DOHH2 (cell line): Measurements from ENCODE around the gene SULF2.

Experiments used
- H3F3A ChIP-seq: fragments of 200-600 bp; sonication (generic), shearing (Covaris generic); 2 replicates; pipeline ENCODE4 v1.6.0; 2016; ENCODE audit warnings: antibody characterized with exemption, mild to moderate bottlenecking; ENCODE audit not compliant: control insufficient read depth, insufficient read depth
- H3K27ac ChIP-seq: fragments of 200-600 bp; sonication (generic); 2 replicates; pipeline ENCODE4 v1.5.1; 2014; ENCODE audit warnings: low read depth, mild to moderate bottlenecking, low read length, moderate library complexity
- H3K27me3 ChIP-seq: fragments of 200-600 bp; sonication (generic); 2 replicates; pipeline ENCODE4 v1.6.1; 2014; ENCODE audit warnings: mild to moderate bottlenecking, low read length, mixed read lengths; ENCODE audit not compliant: control insufficient read depth
- H3K36me3 ChIP-seq: fragments of 200-600 bp; sonication (generic); 2 replicates; pipeline ENCODE4 v1.6.1; 2014; ENCODE audit warnings: mild to moderate bottlenecking, low read length, moderate library complexity, mixed read lengths; ENCODE audit not compliant: control insufficient read depth
- H3K4me1 ChIP-seq: fragments of 200-600 bp; sonication (generic); 2 replicates; pipeline ENCODE4 v1.6.1; 2014; ENCODE audit warnings: mild to moderate bottlenecking, low read length, mixed read lengths; ENCODE audit not compliant: control insufficient read depth
- H3K4me2 ChIP-seq: fragments of 200-600 bp; sonication (generic); 2 replicates; pipeline ENCODE4 v1.6.0; 2014; ENCODE audit warnings: mild to moderate bottlenecking, low read length, moderate library complexity
- H3K4me3 ChIP-seq: fragments of 200-600 bp; sonication (generic); 2 replicates; pipeline ENCODE4 v1.5.1; 2014; ENCODE audit warnings: mild to moderate bottlenecking, low read length, mixed read lengths
- H3K79me2 ChIP-seq: fragments of 200-600 bp; sonication (generic); 2 replicates; pipeline ENCODE4 v1.6.1; 2014; ENCODE audit warnings: mild to moderate bottlenecking, low read length, mixed read lengths; ENCODE audit not compliant: control insufficient read depth
- H3K9me2 ChIP-seq: fragments of 200-600 bp; sonication (generic); replicated peaks from 2 replicates; pipeline ENCODE4 v1.6.1; 2014; ENCODE audit warnings: mild to moderate bottlenecking, low read length, mixed read lengths; ENCODE audit not compliant: control insufficient read depth
- H3K9me3 ChIP-seq: fragments of 200-600 bp; sonication (generic); 2 replicates; pipeline ENCODE4 v1.6.1; 2014; ENCODE audit warnings: antibody characterized with exemption, low read length, mixed read lengths; ENCODE audit not compliant: control insufficient read depth, insufficient read depth
- H4K20me1 ChIP-seq: fragments of 200-600 bp; sonication (generic); 2 replicates; pipeline ENCODE4 v1.6.0; 2014; ENCODE audit warnings: low read depth, mild to moderate bottlenecking, antibody characterized with exemption, low read length, moderate library complexity; ENCODE audit not compliant: control insufficient read depth, insufficient read depth
- EZH2phosphoT487 ChIP-seq: fragments of 200-600 bp; sonication (generic); IDR thresholded peaks from 2 replicates; pipeline ENCODE4 v1.6.1; 2017; ENCODE audit warnings: borderline replicate concordance, mild to moderate bottlenecking, antibody characterized with exemption, low read length, moderate library complexity, mixed read lengths
- TF ChIP-seq, protein P1 (sequence below): fragments of 200-600 bp; sonication (generic); IDR thresholded peaks from one replicate; pipeline ENCODE4 v1.5.1; 2014; ENCODE audit warnings: antibody characterized with exemption, mild to moderate bottlenecking, low read depth, low read length; ENCODE audit not compliant: poor library complexity, severe bottlenecking

Gene SULF2

DNA sequence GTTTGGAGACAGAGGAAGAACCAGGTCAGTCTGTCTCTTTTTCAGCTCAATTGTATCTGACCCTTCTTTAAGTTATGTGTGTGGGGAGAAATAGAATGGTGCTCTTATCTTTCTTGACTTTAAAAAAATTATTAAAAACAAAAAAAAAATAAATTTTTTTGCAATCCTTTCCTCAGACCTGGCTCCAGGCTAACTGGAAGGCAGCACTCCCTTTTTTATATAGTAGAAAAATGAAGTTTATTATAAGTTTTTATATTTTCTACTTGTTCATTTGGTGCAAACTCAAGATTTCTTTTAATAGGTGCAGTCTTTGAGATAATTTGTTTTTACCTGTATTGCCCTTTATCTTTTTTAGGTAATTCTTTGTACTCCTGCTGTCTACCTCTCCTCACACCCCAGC, 129.6 kb downstream of the SULF2 start:
- Histone ChIP-seq H3K9me2 (no peaks in the 10 kb centered on the region), H3K4me1 (no peaks in the 10 kb centered on the region), H3K27me3 (no peaks in the 10 kb centered on the region), H4K20me1 (peaks cover 17% of the 10 kb centered on the region; the same call in 1 of the 2 replicates), H3K79me2 (peaks cover 14% of the 10 kb centered on the region), H3K36me3 (peaks cover 93% of the 10 kb centered on the region), H3K4me2 (no peak overlapping the region), H3F3A (peaks cover 82% of the 10 kb centered on the region), H3K27ac (no peak overlapping the region), H3K4me3 (no peak overlapping the region), H3K9me3 (no peaks in the 10 kb centered on the region)
- TF ChIP-seq EZH2phosphoT487 = no peak
- TF ChIP-seq, protein P1, sequence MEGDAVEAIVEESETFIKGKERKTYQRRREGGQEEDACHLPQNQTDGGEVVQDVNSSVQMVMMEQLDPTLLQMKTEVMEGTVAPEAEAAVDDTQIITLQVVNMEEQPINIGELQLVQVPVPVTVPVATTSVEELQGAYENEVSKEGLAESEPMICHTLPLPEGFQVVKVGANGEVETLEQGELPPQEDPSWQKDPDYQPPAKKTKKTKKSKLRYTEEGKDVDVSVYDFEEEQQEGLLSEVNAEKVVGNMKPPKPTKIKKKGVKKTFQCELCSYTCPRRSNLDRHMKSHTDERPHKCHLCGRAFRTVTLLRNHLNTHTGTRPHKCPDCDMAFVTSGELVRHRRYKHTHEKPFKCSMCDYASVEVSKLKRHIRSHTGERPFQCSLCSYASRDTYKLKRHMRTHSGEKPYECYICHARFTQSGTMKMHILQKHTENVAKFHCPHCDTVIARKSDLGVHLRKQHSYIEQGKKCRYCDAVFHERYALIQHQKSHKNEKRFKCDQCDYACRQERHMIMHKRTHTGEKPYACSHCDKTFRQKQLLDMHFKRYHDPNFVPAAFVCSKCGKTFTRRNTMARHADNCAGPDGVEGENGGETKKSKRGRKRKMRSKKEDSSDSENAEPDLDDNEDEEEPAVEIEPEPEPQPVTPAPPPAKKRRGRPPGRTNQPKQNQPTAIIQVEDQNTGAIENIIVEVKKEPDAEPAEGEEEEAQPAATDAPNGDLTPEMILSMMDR = no peak

DNA sequence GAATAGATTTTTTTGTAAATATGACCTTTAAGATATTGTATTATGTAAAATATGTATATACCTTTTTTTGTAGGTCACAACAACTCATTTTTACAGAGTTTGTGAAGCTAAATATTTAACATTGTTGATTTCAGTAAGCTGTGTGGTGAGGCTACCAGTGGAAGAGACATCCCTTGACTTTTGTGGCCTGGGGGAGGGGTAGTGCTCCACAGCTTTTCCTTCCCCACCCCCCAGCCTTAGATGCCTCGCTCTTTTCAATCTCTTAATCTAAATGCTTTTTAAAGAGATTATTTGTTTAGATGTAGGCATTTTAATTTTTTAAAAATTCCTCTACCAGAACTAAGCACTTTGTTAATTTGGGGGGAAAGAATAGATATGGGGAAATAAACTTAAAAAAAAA, 130.9 kb downstream of the SULF2 start:
- peaks cover 16% of the 10 kb centered on the region for H3K79me2 ChIP-seq
- no peaks in the 10 kb centered on the region for H3K9me3 ChIP-seq
- H3K9me2 ChIP-seq = no peaks in the 10 kb centered on the region
- H3F3A ChIP-seq = peaks cover 74% of the 10 kb centered on the region
- no peak overlapping the region for H3K4me2 ChIP-seq
- H3K4me1 ChIP-seq = no peaks in the 10 kb centered on the region
- no peak overlapping the region for H3K4me3 ChIP-seq
- no peak overlapping the region for H3K27ac ChIP-seq
- peaks cover 95% of the 10 kb centered on the region for H3K36me3 ChIP-seq
- H3K27me3 ChIP-seq = no peaks in the 10 kb centered on the region
- TF ChIP-seq, protein P1 = no peak
- no peak for TF ChIP-seq EZH2phosphoT487
- peaks cover 17% of the 10 kb centered on the region; the same call in 1 of the 2 replicates for H4K20me1 ChIP-seq

DNA sequence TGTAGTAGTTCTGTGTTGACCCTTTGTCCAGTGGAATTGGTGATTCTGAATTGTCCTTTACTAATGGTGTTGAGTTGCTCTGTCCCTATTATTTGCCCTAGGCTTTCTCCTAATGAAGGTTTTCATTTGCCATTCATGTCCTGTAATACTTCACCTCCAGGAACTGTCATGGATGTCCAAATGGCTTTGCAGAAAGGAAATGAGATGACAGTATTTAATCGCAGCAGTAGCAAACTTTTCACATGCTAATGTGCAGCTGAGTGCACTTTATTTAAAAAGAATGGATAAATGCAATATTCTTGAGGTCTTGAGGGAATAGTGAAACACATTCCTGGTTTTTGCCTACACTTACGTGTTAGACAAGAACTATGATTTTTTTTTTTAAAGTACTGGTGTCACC, 131.4 kb downstream of the SULF2 start:
- Histone ChIP-seq H3K79me2 (peaks cover 17% of the 10 kb centered on the region), H3K9me2 (no peaks in the 10 kb centered on the region), H3F3A (peaks cover 70% of the 10 kb centered on the region), H3K4me1 (no peaks in the 10 kb centered on the region), H4K20me1 (peaks cover 17% of the 10 kb centered on the region; the same call in 1 of the 2 replicates), H3K4me2 (no peak overlapping the region), H3K27me3 (no peaks in the 10 kb centered on the region), H3K4me3 (no peak overlapping the region), H3K9me3 (no peaks in the 10 kb centered on the region), H3K36me3 (peaks cover 95% of the 10 kb centered on the region), H3K27ac (no peak overlapping the region)
- TF ChIP-seq, protein P1 = no peak
- TF ChIP-seq EZH2phosphoT487 = no peak

DNA sequence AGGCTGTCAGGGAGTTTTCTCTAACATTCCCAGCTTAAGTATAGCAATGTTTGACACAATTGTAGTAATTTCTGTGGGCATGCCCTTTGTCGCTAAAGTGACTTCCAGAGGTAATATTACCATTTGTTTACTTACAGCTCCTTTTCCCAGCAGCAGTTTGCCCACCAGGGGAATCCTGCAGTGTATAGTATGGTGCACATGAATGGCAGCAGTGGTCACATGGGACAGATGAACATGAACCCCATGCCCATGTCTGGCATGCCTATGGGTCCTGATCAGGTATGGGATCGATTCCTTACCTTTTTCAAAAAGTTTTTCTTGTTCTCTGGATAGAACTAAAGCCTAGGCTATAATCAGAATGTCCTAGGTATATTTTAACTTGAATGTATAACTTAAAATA, 132.5 kb downstream of the SULF2 start:
- H3K4me1 ChIP-seq = no peaks in the 10 kb centered on the region
- H3K4me2 ChIP-seq = no peak overlapping the region
- peaks cover 17% of the 10 kb centered on the region for H3K79me2 ChIP-seq
- no peaks in the 10 kb centered on the region for H3K27me3 ChIP-seq
- no peak for TF ChIP-seq EZH2phosphoT487
- H3K9me2 ChIP-seq = no peaks in the 10 kb centered on the region
- H3K27ac ChIP-seq = no peak overlapping the region
- no peaks in the 10 kb centered on the region for H3K9me3 ChIP-seq
- H4K20me1 ChIP-seq = peaks cover 12% of the 10 kb centered on the region; the same call in 1 of the 2 replicates
- H3F3A ChIP-seq = peaks cover 64% of the 10 kb centered on the region
- H3K4me3 ChIP-seq = no peak overlapping the region
- H3K36me3 ChIP-seq = peaks cover 94% of the 10 kb centered on the region
